Type B pancreatic cell (in vitro differentiated cells): ENCODE measurements around the gene SEMA3D. TPM values are rescaled to one million over a fixed set of nuclear protein-coding genes. Genes with fewer than 3 reads are reported as not detected.
A peak's percentile ranks its signal among the peaks of the same experiment; 100 is the strongest.

ENCODE experiments used
- DNase-seq: peaks from one replicate; pipeline ENCODE4 v3.0.0; 2021; ENCODE audit warnings: mixed read lengths; ENCODE audit not compliant: unreplicated experiment; ENCODE audit errors: extremely low spot score
- H3K27ac Mint-ChIP-seq: 2 replicates; pipeline ENCODE4 v1.8.0; 2021; ENCODE audit warnings: mild to moderate bottlenecking, mixed read lengths
- H3K27me3 Mint-ChIP-seq: 2 replicates; pipeline ENCODE4 v1.8.0; 2021; ENCODE audit warnings: mixed read lengths
- H3K36me3 Mint-ChIP-seq: 2 replicates; pipeline ENCODE4 v1.8.0; 2021; ENCODE audit warnings: mixed read lengths
- H3K4me1 Mint-ChIP-seq: one replicate; pipeline ENCODE4 v1.8.0; 2021; ENCODE audit warnings: mixed read lengths; ENCODE audit not compliant: unreplicated experiment
- H3K4me3 Mint-ChIP-seq: 2 replicates; pipeline ENCODE4 v1.8.0; 2021; ENCODE audit warnings: mild to moderate bottlenecking, mixed read lengths
- H3K9me3 Mint-ChIP-seq: 2 replicates; pipeline ENCODE4 v1.8.0; 2021; ENCODE audit warnings: mixed read lengths
- total RNA-seq: library from RNA; stranded (reverse); gene quantifications from 2 replicates; pipeline ENCODE4 v1.2.1, GENCODE V29; 2021; ENCODE audit warnings: low replicate concordance
- TF ChIP-seq, protein P1 (sequence below): fragments of 200-600 bp; sonication (generic); conservative IDR thresholded peaks from 2 replicates; pipeline ENCODE4 v1.5.0; 2021; ENCODE audit warnings: antibody characterized with exemption, mild to moderate bottlenecking

The SEMA3D gene
- total RNA-seq, 1 donor from 2014 or later: 52.9 TPM

DNA sequence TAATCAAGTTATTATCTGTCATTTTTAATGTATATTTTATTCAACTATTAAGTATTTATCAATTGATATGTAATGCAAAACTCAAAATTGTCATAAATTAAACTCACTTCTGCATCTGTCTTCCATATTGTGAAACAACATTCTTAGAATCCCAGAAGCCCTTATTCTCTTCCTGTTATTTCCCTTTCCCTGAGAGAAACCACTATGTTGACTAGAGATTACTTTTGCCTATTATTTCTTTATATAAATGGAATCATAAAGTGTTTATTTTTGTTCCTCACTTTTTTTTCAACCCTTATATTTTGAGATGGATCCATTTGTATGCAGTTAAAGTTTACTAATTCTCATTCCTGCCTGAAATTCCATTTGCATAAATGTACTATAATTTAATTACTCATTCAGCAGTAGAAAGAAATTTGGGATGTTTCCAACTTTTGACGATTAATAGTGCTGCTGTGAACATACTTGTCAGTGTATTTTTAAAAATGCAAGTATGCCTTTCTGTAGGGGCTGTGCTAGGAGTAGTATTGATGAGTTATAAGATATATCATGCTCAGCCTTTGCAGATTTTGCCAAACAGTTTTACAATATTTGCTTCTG, 211.2 kb downstream of the SEMA3D start:
- Mint-ChIP-seq H3K27me3 (no peaks in the 10 kb centered on the region), H3K9me3 (no peaks in the 10 kb centered on the region), H3K36me3 (no peaks in the 10 kb centered on the region), H3K4me3 (no peak overlapping the region), H3K27ac (no peak overlapping the region), H3K4me1 (no peaks in the 10 kb centered on the region)
- TF ChIP-seq, protein P1, sequence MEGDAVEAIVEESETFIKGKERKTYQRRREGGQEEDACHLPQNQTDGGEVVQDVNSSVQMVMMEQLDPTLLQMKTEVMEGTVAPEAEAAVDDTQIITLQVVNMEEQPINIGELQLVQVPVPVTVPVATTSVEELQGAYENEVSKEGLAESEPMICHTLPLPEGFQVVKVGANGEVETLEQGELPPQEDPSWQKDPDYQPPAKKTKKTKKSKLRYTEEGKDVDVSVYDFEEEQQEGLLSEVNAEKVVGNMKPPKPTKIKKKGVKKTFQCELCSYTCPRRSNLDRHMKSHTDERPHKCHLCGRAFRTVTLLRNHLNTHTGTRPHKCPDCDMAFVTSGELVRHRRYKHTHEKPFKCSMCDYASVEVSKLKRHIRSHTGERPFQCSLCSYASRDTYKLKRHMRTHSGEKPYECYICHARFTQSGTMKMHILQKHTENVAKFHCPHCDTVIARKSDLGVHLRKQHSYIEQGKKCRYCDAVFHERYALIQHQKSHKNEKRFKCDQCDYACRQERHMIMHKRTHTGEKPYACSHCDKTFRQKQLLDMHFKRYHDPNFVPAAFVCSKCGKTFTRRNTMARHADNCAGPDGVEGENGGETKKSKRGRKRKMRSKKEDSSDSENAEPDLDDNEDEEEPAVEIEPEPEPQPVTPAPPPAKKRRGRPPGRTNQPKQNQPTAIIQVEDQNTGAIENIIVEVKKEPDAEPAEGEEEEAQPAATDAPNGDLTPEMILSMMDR: no peak
- no peak for DNase-seq

DNA sequence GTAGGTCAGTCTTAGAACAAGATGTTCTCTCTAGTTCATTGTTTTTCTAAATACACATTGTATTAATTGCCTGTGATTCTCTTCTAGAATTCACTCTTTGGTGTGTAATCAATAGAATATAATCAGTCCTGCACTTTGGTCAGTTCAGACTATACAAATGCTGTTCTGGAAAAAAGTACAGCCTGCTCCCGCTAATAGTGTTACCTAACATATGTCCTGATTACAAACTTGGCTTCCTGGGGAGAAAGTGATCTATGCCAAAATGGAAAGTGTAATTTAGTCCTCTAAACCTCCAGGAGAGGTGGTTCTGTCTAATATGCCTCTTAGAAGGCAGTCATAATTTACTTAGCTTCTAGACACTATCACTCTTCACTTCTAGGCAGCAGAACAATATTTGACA, 215.5 kb downstream of the SEMA3D start:
- Mint-ChIP-seq H3K27me3 (no peaks in the 10 kb centered on the region), H3K36me3 (no peaks in the 10 kb centered on the region), H3K4me3 (no peak overlapping the region), H3K4me1 (no peaks in the 10 kb centered on the region), H3K9me3 (no peaks in the 10 kb centered on the region), H3K27ac (no peak overlapping the region)
- TF ChIP-seq, protein P1: no peak
- no peak for DNase-seq

DNA sequence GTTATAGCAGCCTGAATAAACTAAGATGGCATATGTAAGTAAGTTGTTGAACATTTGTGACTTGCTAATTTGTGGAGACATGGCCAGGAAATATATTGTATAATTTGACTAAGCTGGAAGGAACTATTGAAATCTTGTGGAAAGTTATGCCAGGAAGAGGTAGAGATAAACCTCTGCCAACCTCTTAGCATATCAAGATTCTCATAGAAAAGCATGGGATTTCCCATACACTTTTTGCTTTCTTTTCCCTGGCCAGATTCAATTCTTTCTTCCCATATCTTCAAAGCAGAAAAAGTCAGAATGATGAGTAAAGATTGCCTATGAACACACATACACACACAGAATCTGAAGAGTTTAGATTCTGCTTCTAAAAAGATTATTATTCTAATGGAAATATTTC, 216.2 kb downstream of the SEMA3D start:
- no peaks in the 10 kb centered on the region for H3K27me3 Mint-ChIP-seq
- TF ChIP-seq, protein P1: no peak
- H3K4me1 Mint-ChIP-seq: no peaks in the 10 kb centered on the region
- no peaks in the 10 kb centered on the region for H3K9me3 Mint-ChIP-seq
- no peak overlapping the region for H3K27ac Mint-ChIP-seq
- no peak overlapping the region for H3K4me3 Mint-ChIP-seq
- H3K36me3 Mint-ChIP-seq: no peaks in the 10 kb centered on the region
- no peak for DNase-seq

DNA sequence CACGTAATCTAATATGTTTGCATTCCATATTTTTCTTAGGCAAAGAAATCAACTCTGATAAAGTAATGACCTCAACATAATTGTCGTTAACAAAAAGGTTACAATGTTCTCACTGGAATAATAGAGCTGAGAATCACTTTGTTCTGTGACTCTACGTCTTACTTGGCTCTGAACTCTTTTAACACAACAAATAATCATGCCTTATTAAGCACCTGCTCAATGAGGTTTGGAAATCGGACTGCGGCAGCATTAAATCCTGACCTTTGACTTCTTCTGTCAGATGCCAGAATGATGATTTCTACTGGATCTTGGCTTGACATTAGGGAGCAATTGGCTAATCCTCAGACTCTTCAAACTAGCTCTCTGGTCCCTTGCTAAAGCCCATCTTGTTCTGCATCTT, 233.6 kb downstream of the SEMA3D start:
- DNase-seq: no peak
- Mint-ChIP-seq H3K4me1 (peaks cover 12% of the 10 kb centered on the region), H3K27me3 (no peaks in the 10 kb centered on the region), H3K27ac (peak overlapping the region; percentile 2), H3K36me3 (no peaks in the 10 kb centered on the region), H3K4me3 (no peak overlapping the region), H3K9me3 (no peaks in the 10 kb centered on the region)
- TF ChIP-seq, protein P1: no peak

DNA sequence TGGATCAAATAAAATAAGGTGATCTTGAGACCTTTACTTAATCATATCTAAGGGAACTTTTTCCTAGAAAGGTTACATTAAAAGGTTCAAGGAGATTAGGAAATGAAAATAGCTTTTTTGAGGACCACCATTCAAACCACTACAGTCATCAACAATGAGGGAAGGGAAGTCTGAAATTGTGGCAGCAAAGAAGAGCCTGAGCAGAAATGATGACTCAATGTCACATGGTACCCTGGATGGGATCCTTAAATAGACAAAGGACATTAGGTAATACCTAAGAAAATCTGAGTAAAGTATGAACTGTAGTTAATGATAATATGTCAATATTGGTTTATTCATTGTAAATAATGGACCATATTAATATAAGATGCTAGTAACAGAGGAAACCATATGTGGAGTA, 236.0 kb downstream of the SEMA3D start:
- TF ChIP-seq, protein P1: no peak
- H3K27me3 Mint-ChIP-seq: no peaks in the 10 kb centered on the region
- H3K4me3 Mint-ChIP-seq: no peak overlapping the region
- no peak overlapping the region for H3K27ac Mint-ChIP-seq
- H3K4me1 Mint-ChIP-seq: peaks cover 12% of the 10 kb centered on the region
- DNase-seq: no peak
- no peaks in the 10 kb centered on the region for H3K36me3 Mint-ChIP-seq
- no peaks in the 10 kb centered on the region for H3K9me3 Mint-ChIP-seq

DNA sequence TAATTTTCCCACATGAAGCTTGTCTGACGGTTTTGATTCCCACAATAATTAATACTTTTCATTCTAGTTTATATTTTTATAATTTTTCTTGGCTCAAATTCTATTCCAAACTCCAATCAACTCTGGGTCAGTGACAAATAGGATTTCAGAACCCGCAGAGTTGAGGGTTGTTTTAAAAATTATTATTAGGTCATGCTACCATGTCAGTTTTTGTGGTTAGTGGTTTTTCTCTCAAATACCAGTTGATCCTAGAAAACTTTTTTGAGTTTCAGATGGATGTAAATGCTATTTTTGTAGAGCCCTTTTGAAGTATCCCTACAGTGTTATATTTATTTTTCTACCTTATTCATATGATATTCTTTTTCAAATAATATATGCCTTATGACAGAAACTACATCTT, 237.4 kb downstream of the SEMA3D start:
- no peak for DNase-seq
- no peaks in the 10 kb centered on the region for H3K9me3 Mint-ChIP-seq
- H3K36me3 Mint-ChIP-seq: no peaks in the 10 kb centered on the region
- TF ChIP-seq, protein P1: no peak
- H3K4me1 Mint-ChIP-seq: peaks cover 12% of the 10 kb centered on the region
- H3K27ac Mint-ChIP-seq: no peak overlapping the region
- no peak overlapping the region for H3K4me3 Mint-ChIP-seq
- no peaks in the 10 kb centered on the region for H3K27me3 Mint-ChIP-seq
